Lower leg skin (tissue), 4 donors: ENCODE measurements around the gene CDH13. TPM values are rescaled to one million over a fixed set of nuclear protein-coding genes. Genes with fewer than 3 reads are reported as not detected.

Source experiments
- DNase-seq, 2 donors: peaks; one replicate each; pipeline ENCODE4 v3.0.0-alpha.2; 2019; ENCODE audit warnings: low spot score in 2 of 2
- H3K4me3 ChIP-seq: fragments of 200-600 bp; sonication (generic); 2 replicates; pipeline ENCODE4 v1.5.1; 2017; ENCODE audit warnings: mild to moderate bottlenecking, low read depth; ENCODE audit not compliant: poor library complexity, severe bottlenecking
- POLR2A ChIP-seq, 2 donors: fragments of 450-650 bp; IDR thresholded peaks; one replicate each; pipeline ENCODE4 v1.6.1; 2016 to 2017; ENCODE audit warnings: antibody characterized with exemption in 2 of 2, mild to moderate bottlenecking in 1 of 2, moderate library complexity in 1 of 2
- WGBS, 2 donors: methylation state at CpG; one replicate each; pipeline ENCODE4 v1.1.5; 2018; 5-methylcytosine and 5-hydroxymethylcytosine counted together
- intact Hi-C: fragments of 100-400 bp; cut with DNase I; formaldehyde crosslinking; loops from one replicate; pipeline ENCODE4 v1.15.0; 2023; ENCODE audit warnings: low total_unique reads
- total RNA-seq, 4 donors: library from RNA; depleted of rRNA; stranded (reverse); fragments of >200 nt; gene quantifications; one replicate each; pipeline ENCODE4 v1.1.0, GENCODE V29; 2016
- TF ChIP-seq, protein P1 (sequence below), 3 donors: fragments of 450-650 bp; IDR thresholded peaks; one replicate each; pipeline ENCODE4 v1.5.1; 2016; ENCODE audit warnings: antibody characterized with exemption in 3 of 3, mild to moderate bottlenecking in 3 of 3, moderate library complexity in 2 of 3

Gene CDH13
- total RNA-seq, 4 donors from 2014 or later, result 102 to 246 (median 155) TPM

DNA sequence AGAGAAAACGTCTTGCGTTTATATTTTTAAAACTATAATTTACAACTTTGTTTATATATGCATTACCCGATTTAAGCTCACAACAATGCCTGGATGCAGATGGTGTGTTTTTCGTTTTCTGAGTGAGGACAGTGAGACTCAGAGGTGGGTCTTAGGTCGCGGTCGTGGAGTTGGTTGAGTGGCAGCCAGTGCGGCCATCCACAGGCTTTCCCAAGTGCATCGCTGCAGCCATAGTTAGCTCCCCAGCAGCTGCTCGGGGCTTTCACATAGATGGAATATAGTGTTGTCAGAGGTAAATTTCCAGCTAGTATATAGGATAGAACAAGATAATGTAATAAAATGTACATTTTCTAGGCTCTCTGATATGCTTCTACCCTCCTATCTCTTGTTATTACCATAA, 417.8 kb downstream of the CDH13 start:
- WGBS, 2 donors, result 81 to 90% methylated on average over 10 of the region's 10 CpGs
- DNase-seq, result no peak
- no peak for TF ChIP-seq POLR2A (IDR thresholded peaks at IDR 0.05)
- TF ChIP-seq, protein P1, sequence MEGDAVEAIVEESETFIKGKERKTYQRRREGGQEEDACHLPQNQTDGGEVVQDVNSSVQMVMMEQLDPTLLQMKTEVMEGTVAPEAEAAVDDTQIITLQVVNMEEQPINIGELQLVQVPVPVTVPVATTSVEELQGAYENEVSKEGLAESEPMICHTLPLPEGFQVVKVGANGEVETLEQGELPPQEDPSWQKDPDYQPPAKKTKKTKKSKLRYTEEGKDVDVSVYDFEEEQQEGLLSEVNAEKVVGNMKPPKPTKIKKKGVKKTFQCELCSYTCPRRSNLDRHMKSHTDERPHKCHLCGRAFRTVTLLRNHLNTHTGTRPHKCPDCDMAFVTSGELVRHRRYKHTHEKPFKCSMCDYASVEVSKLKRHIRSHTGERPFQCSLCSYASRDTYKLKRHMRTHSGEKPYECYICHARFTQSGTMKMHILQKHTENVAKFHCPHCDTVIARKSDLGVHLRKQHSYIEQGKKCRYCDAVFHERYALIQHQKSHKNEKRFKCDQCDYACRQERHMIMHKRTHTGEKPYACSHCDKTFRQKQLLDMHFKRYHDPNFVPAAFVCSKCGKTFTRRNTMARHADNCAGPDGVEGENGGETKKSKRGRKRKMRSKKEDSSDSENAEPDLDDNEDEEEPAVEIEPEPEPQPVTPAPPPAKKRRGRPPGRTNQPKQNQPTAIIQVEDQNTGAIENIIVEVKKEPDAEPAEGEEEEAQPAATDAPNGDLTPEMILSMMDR (IDR thresholded peaks at IDR 0.05), result no peak
- intact Hi-C loops, result no loop called here
- no peak overlapping the region for H3K4me3 ChIP-seq

DNA sequence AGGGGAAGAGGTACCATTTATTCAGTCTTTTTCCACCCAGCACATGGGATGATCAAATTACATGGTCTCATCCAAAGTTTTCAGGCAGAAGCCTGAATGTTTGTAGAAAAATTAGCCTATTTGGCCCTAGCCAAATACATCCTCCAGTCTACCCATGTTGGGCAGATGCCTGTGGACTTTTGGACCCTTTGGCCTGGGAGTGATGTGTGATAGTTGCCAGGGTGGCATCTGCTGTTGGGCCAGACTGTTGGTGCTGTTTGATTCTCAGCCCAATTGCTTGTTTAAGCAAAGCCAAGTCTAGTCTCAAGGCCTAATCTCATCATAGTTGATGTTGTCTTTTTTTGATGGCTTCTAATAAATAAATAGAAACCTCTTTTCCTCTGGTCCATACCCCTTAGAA, 419.0 kb downstream of the CDH13 start:
- intact Hi-C loops, result no loop called here
- no peak overlapping the region for H3K4me3 ChIP-seq
- no peak for DNase-seq
- TF ChIP-seq, protein P1 (IDR thresholded peaks at IDR 0.05), result no peak
- TF ChIP-seq POLR2A (IDR thresholded peaks at IDR 0.05), result no peak

- DNase-seq, result no peak
- TF ChIP-seq, protein P1 (IDR thresholded peaks at IDR 0.05), result no peak
- TF ChIP-seq POLR2A (IDR thresholded peaks at IDR 0.05), result no peak
- no peak overlapping the region for H3K4me3 ChIP-seq
- WGBS, 2 donors, result 31 to 34% methylated on average over 2 of the region's 2 CpGs
- intact Hi-C loops, result no loop called here
Measured at GRCh38 chr16:83046664-83047063, 419.9 kb downstream of the CDH13 start.

DNA sequence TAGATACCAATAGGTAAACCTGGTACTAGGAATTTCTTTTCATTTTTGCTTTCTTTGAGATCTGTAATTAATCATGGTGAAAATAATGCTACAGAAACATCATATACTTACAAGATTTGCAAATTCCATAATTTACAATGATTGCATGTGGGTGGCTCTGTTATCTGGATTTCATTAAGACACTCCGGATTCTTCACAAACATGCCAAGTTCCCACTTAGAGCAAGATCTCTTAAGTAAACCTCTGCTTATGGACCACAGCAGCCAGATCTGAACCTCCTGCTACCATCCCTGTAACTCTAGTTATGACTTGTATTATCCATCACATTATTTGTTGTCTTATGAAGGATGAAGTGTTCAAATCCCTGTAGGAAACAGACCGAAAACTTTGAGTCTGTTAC, 424.7 kb downstream of the CDH13 start:
- WGBS, 2 donors, result 81 to 82% methylated on average over 2 of the region's 2 CpGs
- H3K4me3 ChIP-seq, result no peak overlapping the region
- TF ChIP-seq POLR2A (IDR thresholded peaks at IDR 0.05), result no peak
- TF ChIP-seq, protein P1 (IDR thresholded peaks at IDR 0.05), result no peak
- intact Hi-C loops, result no loop called here
- DNase-seq, result no peak

- DNase-seq, result no peak
- TF ChIP-seq, protein P1 (IDR thresholded peaks at IDR 0.05), result no peak
- TF ChIP-seq POLR2A (IDR thresholded peaks at IDR 0.05), result no peak
- H3K4me3 ChIP-seq, result no peak overlapping the region
- intact Hi-C loops, result no loop called here
- WGBS, 2 donors, result 89 to 93% methylated on average over 2 of the region's 2 CpGs
Measured at GRCh38 chr16:83054283-83054682, 427.5 kb downstream of the CDH13 start.

DNA sequence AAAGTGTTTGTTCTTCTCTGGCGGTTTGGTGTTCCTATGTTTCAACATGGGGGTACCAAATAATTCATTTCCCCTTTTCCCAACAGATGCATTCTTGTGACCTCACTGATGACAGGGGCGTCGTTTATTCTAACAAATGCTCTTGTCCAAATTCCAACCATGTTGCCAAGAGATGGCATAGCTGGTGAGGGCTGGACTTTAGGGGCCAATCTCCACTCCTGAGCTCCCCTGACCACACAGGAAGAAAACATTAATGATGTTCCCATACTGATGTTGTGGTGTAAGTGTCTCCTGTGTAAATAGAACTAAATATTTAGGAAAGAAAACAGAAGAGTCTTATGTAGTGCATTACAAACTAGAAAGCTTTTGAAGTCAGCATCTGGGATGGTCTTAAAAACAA, 431.6 kb downstream of the CDH13 start:
- intact Hi-C loops, result no loop called here
- TF ChIP-seq, protein P1 (IDR thresholded peaks at IDR 0.05), result no peak
- WGBS, 2 donors, result 55 to 58% methylated on average over 3 of the region's 3 CpGs
- H3K4me3 ChIP-seq, result no peak overlapping the region
- no peak for DNase-seq
